ENCODE data around the gene XRCC5.

Gene XRCC5

GRCh38 chr2:216194561-216194960, 85.4 kb downstream of the XRCC5 start:
- no peak for DNase-seq
- no peak overlapping the region for H3K27ac ChIP-seq

GRCh38 chr2:216195565-216196029, 86.4 kb downstream of the XRCC5 start:
- Histone ChIP-seq H3K9me3 (ENCODE audit: severe bottlenecking) (no peaks in the 10 kb centered on the region), H3K4me3 (ENCODE audit: low read depth, low read length) (no peak overlapping the region), H3K27ac (no peak overlapping the region), H3K27me3 (ENCODE audit: insufficient read depth, low read depth, severe bottlenecking) (no peaks in the 10 kb centered on the region), H3K36me3 (peaks cover 91% of the 10 kb centered on the region)
- no peak for DNase-seq
- no peak for TF ChIP-seq CTCF (IDR thresholded peaks at IDR 0.05; ENCODE audit: low read depth, low read length)

More at GRCh38 chr2:216194561-216194960, 85.4 kb downstream of the XRCC5 start:
- peaks cover 91% of the 10 kb centered on the region for H3K36me3 ChIP-seq
- no peaks in the 10 kb centered on the region for H3K9me3 ChIP-seq (ENCODE audit: severe bottlenecking)
- H3K4me3 ChIP-seq (ENCODE audit: low read depth, low read length): no peak overlapping the region
- no peaks in the 10 kb centered on the region for H3K27me3 ChIP-seq (ENCODE audit: insufficient read depth, low read depth, severe bottlenecking)
- TF ChIP-seq CTCF (IDR thresholded peaks at IDR 0.05; ENCODE audit: low read depth, low read length): no peak

- Histone ChIP-seq H3K27ac (no peak overlapping the region), H3K36me3 (peaks cover 93% of the 10 kb centered on the region), H3K9me3 (ENCODE audit: severe bottlenecking) (no peaks in the 10 kb centered on the region), H3K4me3 (ENCODE audit: low read depth, low read length) (no peak overlapping the region), H3K27me3 (ENCODE audit: insufficient read depth, low read depth, severe bottlenecking) (no peaks in the 10 kb centered on the region)
- no peak for TF ChIP-seq CTCF (IDR thresholded peaks at IDR 0.05; ENCODE audit: low read depth, low read length)
- no peak for DNase-seq
Measured at GRCh38 chr2:216201692-216202306, 92.7 kb downstream of the XRCC5 start.

DNA sequence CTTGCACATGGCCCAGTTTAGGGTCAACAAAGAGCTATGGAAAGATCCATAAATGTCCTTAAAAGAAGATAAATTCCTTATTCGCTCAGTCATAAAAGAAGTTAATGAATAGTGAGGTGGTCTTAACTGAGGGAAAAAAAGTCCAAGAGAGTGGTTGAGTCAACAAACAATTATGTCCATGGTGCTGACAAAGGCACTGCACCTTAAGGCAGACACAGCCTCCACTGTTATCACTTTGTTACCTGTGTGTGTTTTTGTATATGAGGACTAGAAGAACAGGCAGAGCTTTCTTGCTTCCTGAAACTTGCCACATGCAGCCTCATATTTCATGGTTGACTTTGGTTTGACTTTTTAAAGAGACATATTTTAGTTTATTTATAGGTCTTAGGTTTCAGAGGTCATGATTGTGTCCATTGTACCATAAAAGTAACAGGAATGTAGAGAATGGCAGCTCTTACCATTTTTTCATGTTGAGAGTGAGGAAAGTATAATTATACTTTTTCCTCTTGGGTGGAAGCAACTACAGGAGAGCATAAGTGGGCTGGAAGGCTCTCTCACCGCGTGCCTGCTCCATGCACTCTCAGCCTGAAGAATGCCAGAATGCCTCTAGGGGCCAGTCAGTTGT, 93.6 kb downstream of the XRCC5 start:
- Histone ChIP-seq H3K27me3 (ENCODE audit: insufficient read depth, low read depth, severe bottlenecking) (no peaks in the 10 kb centered on the region), H3K4me3 (ENCODE audit: low read depth, low read length) (no peak overlapping the region), H3K36me3 (peaks cover 95% of the 10 kb centered on the region), H3K9me3 (ENCODE audit: severe bottlenecking) (no peaks in the 10 kb centered on the region), H3K27ac (no peak overlapping the region)
- TF ChIP-seq CTCF (IDR thresholded peaks at IDR 0.05; ENCODE audit: low read depth, low read length): no peak
- no peak for DNase-seq

DNA sequence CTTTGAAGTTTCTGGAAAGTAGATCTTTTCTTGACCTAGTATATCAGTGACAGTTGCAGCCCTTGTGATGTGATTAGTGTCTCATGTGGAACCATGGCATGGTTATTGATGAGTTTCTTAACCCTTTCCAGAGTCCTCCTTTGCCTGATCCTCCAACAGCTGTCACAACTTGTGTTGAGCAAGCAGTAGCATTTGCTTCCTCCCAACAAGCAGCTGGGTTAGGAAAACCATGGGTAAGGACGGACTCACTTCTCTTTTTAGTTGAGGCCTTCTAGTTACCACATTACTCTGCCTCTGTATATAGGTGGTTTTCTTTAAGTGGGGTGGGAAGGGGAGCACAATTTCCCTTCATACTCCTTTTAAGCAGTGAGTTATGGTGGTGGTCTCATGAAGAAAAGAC, 96.3 kb downstream of the XRCC5 start:
- Histone ChIP-seq H3K4me3 (ENCODE audit: low read depth, low read length) (no peak overlapping the region), H3K27me3 (ENCODE audit: insufficient read depth, low read depth, severe bottlenecking) (no peaks in the 10 kb centered on the region), H3K9me3 (ENCODE audit: severe bottlenecking) (no peaks in the 10 kb centered on the region), H3K36me3 (peaks cover 90% of the 10 kb centered on the region), H3K27ac (no peak overlapping the region)
- no peak for TF ChIP-seq CTCF (IDR thresholded peaks at IDR 0.05; ENCODE audit: low read depth, low read length)
- no peak for DNase-seq

Data from WERI-Rb-1 (cell line).